GM19455 (cell line): Measurements from ENCODE around the gene DMC1.
"Not testable (repeated sequence)": the region's sequence is repeated elsewhere in the genome, so short reads cannot be mapped to it uniquely, and the experiment has no call there.

Experiments
- ATAC-seq: cut with Tn5 transposase; IDR thresholded peaks from one replicate; pipeline ENCODE4 v1.9.1; 2021; ENCODE audit not compliant: unreplicated experiment

Gene DMC1

GRCh38 chr22:38569972-38570778 lies at the start of gene DMC1:
Gene DMC1 (minus strand): TSS chr22:38570183. CDS start chr22:38568256, 1,927 bp downstream.
- no peak for ATAC-seq

DNA sequence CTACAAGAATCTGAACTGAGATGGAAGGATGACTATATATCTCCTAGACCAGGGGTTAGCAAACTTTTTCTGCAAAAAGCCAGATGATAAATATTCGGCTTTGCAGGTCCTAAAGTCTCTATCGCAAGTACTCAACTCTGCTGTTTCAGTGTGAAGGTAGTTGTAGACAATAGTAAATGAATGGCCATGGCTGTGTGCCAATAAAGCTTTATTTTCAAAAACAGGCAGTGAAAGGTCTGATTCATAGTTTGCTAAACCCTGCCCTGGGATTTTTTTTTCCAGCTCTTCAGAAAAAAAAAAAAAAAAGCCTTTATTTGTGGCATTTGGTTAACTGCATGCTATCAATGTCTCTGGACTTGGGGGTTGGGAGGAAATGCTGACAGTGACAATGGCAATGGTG lies 48.7 kb upstream of the DMC1 start:
- ATAC-seq: no peak

GRCh38 chr22:38618258-38618657 lies 48.3 kb upstream of the DMC1 start:
- no peak for ATAC-seq

DNA sequence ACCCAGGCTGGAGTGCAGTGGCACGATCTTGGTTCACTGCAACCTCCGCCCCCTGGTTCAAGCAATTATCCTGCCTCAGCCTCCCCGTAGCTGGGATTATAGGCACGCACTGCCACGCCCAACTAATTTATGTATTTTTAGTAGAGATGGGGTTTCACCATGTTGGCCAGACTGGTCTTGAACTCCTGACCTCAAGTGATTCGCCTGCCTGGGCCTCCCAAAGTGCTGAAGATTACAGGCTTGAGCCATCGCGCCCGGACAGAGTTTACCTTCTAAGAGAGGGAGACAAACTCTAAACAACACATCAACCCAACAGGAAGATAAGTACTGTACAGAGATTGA lies 45.1 kb upstream of the DMC1 start:
- not testable (repeated sequence) for ATAC-seq

DNA sequence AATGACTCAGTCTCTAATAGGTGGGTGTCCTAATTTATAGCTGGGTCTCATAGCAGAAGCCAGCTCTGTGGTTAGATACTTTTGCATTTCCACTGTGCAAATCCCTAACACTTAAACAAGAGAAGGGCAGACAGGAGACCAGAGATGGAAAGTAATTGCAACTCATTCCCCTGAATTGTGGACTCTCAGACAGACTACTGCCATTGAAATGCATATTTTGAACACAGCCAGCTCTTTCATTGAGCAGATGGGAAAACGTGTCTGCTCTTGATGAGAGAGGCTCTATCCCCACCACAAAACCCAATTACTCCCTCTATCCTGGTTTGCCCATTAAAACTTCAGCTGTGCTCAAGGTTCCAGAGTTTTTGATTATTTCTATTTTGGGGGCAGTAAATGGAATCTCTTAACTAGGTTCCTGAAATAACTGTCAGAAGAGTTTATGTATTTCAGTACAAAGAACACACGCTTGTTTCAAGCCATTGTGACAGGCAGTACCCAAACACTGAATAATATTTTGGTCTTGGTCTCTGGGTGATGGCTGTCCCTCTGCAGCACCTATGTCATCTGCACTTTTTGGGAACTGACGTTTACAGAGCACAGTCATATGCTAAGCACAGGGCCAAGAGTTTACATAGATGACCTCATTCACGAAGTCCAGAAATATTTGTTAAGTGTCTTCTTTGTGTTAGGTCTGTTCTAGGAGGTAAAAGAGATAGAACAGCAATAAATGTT lies 44.5 kb upstream of the DMC1 start:
- no peak for ATAC-seq

- ATAC-seq: no peak
Observed at GRCh38 chr22:38613588-38613987, 43.6 kb upstream of the DMC1 start.

DNA sequence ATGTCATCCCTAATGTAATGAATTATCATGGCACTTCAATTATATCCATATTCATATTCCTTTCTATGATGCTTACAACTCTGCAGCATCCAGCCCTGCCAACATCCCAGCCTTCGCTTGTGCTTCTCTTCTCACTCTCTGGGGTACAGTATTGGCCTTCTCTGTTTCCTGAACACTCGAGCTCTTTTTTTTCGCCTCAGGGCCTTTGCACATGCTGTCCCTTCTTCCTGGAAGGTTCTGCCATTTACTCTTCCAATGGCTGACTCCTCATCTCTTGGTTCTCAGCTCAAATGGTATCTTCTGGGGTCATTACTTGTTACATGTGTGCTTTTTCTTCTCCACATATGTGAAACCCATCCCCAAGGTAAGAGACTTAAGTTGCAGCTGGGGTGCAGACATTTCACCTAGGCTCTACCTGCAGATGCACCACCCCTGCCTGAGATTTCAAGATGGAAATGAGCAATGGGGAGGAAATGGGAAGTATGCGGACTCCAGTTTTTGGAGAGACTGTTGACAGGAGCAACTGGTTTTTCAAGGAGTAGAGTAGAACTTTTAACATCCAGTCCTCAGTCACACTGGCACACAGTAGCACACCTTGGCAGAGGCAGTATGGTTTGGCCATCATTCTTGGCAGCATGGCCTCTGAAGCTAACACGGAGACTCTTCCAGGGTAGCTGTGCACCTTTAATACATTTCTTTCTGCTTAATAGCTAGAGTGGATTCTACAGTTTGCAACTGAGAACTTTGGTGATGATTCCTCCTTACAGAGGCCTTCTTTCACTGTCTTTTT lies 42.4 kb upstream of the DMC1 start:
- ATAC-seq: no peak

GRCh38 chr22:38611559-38611958 lies 41.6 kb upstream of the DMC1 start:
- ATAC-seq: no peak

- ATAC-seq: no peak
Observed at GRCh38 chr22:38610234-38610633, 40.3 kb upstream of the DMC1 start.

- ATAC-seq: no peak
Observed at GRCh38 chr22:38608992-38609750, 39.2 kb upstream of the DMC1 start.

- no peak for ATAC-seq
Observed at GRCh38 chr22:38607680-38608079, 37.7 kb upstream of the DMC1 start.

- ATAC-seq: no peak
Observed at GRCh38 chr22:38602166-38602565, 32.2 kb upstream of the DMC1 start.

DNA sequence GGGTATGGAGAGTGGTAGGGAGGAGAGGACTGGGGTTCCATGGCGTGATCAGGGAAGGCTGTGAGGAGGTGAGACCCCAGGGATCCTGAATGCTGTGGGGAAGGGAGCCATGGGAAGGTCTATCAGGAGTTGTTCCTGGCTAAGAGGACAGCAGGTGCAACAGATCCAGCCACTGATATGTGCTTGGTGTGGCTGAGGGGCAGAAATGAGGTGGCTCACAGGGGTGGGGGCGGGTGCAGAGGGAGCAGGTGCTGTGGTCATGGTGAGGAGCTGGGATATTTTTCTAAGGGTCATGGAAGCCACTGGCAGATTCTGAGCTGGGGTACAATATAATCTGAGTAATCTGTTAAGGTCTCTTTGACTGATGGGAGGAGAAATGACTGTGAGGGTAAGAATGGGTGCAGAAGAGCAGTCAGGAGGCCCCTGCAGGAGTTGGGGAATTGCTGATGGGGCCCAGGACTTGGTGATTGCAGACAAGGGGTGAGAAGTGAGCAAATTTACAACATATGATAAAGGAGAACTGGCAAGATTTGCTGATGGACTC lies 31.3 kb upstream of the DMC1 start:
- no peak for ATAC-seq

DNA sequence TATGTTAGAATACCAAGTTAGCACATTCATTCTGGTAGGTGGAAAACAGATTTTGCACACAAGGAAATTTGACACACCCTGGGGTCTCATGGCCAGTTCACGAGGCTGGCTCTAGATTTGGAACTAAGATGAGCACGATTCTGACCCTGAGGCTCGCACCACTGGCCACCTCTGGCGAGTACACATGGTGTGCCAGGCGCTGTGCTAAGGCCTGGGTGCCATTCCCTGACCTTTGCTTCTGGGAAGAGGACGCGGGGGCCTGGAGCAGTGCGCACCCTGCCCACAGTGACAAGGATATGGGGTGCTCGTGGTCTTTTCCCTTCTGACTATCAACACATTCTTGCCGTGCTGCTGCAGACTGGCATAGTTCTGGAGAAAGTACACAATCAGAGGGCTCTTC lies 29.5 kb upstream of the DMC1 start:
- ATAC-seq: no peak

DNA sequence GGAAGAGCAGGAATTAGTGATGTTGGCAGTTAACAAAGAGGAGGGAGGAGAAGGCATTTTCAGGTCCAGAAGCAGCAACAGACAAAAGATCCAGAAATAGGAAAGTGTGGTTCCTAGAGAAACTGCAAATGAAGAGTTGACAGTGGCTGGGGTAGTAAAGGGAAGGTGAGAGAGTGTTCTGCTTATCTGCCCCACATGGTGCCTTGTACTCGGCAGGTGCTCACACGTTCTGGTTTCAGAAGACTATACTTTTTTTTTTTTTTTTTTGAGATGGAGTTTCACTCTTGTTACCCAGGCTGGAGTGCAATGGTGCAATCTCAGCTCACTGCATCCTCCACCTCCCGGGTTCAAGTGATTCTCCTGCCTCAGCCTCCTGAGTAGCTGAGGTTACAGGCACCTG lies 12.9 kb upstream of the DMC1 start:
- ATAC-seq: not testable (repeated sequence)

DNA sequence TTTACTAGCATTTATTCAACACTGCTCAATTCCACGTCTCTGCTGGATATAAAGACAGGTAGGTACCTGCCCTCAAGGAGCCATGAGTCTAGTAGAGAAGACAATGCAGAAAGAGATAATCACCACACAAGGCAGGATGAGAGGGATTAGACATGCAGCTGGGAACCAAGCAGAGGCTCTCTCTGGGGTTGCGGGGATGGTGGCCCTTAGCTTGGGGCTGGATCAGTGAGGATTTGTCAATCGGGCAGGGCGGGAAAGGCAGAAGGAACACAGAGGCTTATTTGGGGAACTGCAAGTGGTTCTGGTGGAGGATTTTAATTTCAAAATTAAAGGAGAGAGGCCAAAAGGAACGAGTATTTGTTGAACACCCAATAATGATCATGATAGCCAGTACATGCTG lies 8.5 kb upstream of the DMC1 start:
- ATAC-seq: no peak

- ATAC-seq: no peak
Observed at GRCh38 chr22:38572065-38572464, 2.1 kb upstream of the DMC1 start.

DNA sequence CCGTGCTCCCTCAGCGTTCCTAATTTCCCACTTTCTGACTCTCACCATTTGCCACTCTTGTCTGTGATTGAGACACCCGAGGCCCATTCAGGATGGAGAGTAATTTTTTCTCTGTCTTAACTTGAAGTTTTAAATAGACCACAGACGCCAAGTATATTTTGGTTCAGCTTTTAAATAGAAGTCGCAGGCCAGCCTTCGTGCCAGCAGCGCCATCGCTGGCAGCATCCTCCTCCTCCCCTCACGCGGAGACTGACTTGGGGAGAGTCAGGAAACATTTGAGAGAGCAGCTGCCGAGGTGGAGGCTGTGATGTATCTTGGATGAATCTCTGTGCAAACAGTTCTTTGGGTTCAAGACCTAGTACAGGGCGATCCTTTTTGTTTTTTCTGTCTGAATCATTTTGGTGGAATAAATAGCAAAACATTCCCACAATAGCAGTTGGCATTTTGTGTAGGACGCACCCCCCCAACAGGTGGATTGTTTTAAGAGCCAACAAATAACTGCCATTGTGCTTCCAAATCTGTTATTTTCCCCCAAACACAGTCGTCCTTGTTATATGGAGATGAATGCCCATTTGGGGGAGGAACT lies 889 bp upstream of the DMC1 start:
- no peak for ATAC-seq

DNA sequence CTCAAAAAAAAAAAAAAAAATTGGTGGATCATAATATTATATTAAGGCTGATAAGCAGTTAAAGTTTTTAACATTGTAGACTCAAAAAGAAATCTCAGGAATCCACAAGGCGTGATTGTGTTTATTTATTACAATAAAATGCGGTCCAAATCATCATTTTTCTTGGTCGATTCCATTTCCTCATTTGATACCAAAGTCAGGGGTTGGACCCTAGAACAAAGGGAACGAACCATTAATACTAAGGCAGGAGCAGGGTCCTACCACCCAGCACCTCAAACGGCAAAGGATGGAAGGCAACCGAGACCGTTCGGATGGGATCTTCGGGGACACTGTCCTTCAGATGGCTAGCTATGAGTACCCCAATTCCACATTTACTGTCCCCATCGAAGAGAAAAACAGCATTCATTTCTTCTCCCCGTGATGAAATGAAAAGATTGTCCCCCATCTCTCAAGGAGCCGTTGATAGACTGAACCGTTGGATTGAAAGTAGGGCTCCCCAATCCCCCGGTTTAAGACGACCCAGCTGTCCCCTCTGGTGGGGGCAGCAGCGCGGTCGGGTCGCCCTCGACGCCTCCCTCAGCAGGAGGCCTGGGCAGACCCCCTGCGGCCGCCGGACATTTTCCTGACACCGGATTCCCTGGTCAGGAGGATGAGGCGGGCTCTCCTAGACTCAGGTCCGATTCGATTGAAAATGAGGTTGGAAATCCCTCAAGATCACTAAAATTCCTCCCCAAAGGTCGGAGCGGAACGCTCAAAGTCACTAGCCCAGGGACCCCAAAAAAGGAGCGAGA lies 607 bp downstream of the DMC1 start:
- no peak for ATAC-seq
